ENCODE results near the gene ZNF337.

DNA sequence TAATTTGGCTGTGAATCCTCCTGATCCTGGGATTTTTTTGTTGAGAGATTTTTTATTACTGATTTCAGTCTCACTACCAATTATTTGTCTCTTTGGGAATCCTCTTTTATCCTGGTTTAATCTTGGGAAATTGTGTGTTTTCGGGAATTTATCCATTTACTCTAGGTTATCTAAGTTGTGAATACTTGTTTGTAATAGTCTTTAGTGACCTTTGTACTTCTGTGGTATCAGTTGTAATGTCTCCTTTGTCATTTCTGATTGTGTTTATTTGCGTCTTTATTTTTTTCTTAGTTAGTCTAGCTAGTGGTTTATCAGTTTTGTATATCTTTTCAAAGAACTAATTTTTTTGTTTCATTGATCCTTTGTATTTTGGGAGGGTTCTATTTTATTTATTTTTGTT lies 27.3 kb upstream of the ZNF337 start:
- TF ChIP-seq, protein P1, sequence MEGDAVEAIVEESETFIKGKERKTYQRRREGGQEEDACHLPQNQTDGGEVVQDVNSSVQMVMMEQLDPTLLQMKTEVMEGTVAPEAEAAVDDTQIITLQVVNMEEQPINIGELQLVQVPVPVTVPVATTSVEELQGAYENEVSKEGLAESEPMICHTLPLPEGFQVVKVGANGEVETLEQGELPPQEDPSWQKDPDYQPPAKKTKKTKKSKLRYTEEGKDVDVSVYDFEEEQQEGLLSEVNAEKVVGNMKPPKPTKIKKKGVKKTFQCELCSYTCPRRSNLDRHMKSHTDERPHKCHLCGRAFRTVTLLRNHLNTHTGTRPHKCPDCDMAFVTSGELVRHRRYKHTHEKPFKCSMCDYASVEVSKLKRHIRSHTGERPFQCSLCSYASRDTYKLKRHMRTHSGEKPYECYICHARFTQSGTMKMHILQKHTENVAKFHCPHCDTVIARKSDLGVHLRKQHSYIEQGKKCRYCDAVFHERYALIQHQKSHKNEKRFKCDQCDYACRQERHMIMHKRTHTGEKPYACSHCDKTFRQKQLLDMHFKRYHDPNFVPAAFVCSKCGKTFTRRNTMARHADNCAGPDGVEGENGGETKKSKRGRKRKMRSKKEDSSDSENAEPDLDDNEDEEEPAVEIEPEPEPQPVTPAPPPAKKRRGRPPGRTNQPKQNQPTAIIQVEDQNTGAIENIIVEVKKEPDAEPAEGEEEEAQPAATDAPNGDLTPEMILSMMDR (IDR thresholded peaks at IDR 0.05) = no peak
- TF ChIP-seq POLR2A (IDR thresholded peaks at IDR 0.05) = no peak
